K562 (cell line): ENCODE data around the gene SYNRG. TPM values are rescaled to one million over a fixed set of nuclear protein-coding genes. Genes with fewer than 3 reads are reported as not detected.

ENCODE experiments used
- ATF4 ChIP-seq: fragments of 450-650 bp; formaldehyde crosslinking; IDR thresholded peaks from 2 replicates; pipeline ENCODE4 v1.4.0; 2022; ENCODE audit warnings: mild to moderate bottlenecking, moderate library complexity
- E2F4 ChIP-seq: sonication (generic); formaldehyde crosslinking; IDR thresholded peaks from 2 replicates; pipeline ENCODE4 v1.8.0; 2022; ENCODE audit warnings: mild to moderate bottlenecking, low read depth, missing genetic modification reagents
- EHMT2 ChIP-seq: fragments of 450-650 bp; IDR thresholded peaks from 2 replicates; pipeline ENCODE4 v1.6.1; 2018; ENCODE audit warnings: antibody characterized with exemption
- HEY1 ChIP-seq: fragments of 250-450 bp; sonication (Bioruptor Pico); IDR thresholded peaks from 2 replicates; pipeline ENCODE4 v1.5.0; 2020; ENCODE audit warnings: mild to moderate bottlenecking, moderate library complexity, borderline replicate concordance
- STAT6 ChIP-seq: sonication (generic); formaldehyde crosslinking; IDR thresholded peaks from 2 replicates; pipeline ENCODE4 v1.8.1; 2023; ENCODE audit warnings: mild to moderate bottlenecking, missing genetic modification reagents
- ZNF280B ChIP-seq: fragments of 250-450 bp; sonication (Bioruptor Pico); IDR thresholded peaks from 2 replicates; pipeline ENCODE4 v1.5.1; 2021; ENCODE audit warnings: mild to moderate bottlenecking
- ZNF696 ChIP-seq: fragments of 250-450 bp; sonication (Bioruptor Pico); conservative IDR thresholded peaks from 2 replicates; pipeline ENCODE4 v1.4.0; 2020; ENCODE audit warnings: mild to moderate bottlenecking, moderate library complexity
- ZNF76 ChIP-seq: fragments of 250-450 bp; sonication (Bioruptor Pico); IDR thresholded peaks from 2 replicates; pipeline ENCODE4 v1.4.0; 2020; ENCODE audit warnings: mild to moderate bottlenecking, moderate library complexity, borderline replicate concordance
- polyA plus RNA-seq, 8 experiments: library from polyadenylated mRNA; depleted of rRNA in 4 of 8; stranded (reverse) in 5 of 8; unstranded in 3 of 8; fragments of >200 nt; fragmentation: Nextera tagmentation in 2 of 8; fragmentation: Illumina TruSeq in 1 of 8; extraction: Ambion mirVana in 2 of 8; extraction: Trizol in 1 of 8; gene quantifications; 2 replicates each; pipeline versions ENCODE4 v1.2.1 to v1.2.3, GENCODE V29; 2011 to 2014; ENCODE audit warnings: inconsistent platforms in 1 of 8, missing spikeins in 1 of 8
- total RNA-seq, 7 experiments: library from RNA; depleted of rRNA in 6 of 7; stranded (reverse); fragments of >200 nt in 6 of 7; fragmentation: Illumina TruSeq in 2 of 7; extraction: Trizol in 2 of 7; gene quantifications; 2 replicates each; pipeline versions ENCODE4 v1.2.1 to v1.2.3, GENCODE V29; 2011 to 2021; ENCODE audit warnings: low replicate concordance in 1 of 7

SYNRG gene
- total and polyA plus RNA-seq, 9 of the 15 experiments (the other 6 are each of a cell fraction or from before 2014, with no cell fraction given) = 2.9 to 28.2 (median 15.1) TPM

GRCh38 chr17:37614823-37615222 lies 5.6 kb upstream of the SYNRG start (continued):
- TF ChIP-seq ATF4 (CRISPR knock-in tag) (no peak), STAT6 (no peak), ZNF696 (CRISPR knock-in tag) (no peak), EHMT2 (no peak), E2F4 (CRISPR knock-in tag) (no peak), HEY1 (CRISPR knock-in tag) (no peak), ZNF76 (no peak), ZNF280B (CRISPR knock-in tag) (no peak)
